DMS153 treated with DMSO at 0.1 percent for 48 hours (cell line): ENCODE measurements around the gene C1orf53.

Source experiments
- DNase-seq: peaks from one replicate; lab custom pipeline; 2025; ENCODE audit not compliant: unreplicated experiment; lab: John Stamatoyannopoulos, UW

C1orf53 gene

GRCh38 chr1:197954718-197955418, 52.4 kb downstream of the C1orf53 start:
- no peak for DNase-seq

GRCh38 chr1:197955486-197956394, 53.3 kb downstream of the C1orf53 start:
- no peak for DNase-seq
